ENCODE data around the gene TRIM14.

DNA sequence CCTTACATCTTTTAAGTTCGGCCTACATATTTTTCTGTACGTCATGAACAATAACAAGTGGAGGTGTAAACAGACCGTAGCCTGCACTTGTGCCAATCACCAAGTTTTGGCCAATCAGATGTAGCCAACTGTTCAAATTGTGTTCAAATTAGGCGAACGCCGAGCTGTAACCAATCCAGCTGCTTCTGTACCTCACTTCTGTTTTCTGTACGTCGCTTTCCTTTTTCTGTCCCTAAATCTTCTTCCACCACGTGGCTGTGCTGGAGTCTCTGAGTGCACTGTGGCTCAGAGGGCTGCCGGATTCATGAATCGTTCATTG is 26.4 kb downstream of the TRIM14 start:
- TF ChIP-seq CTCF (conservative IDR thresholded peaks at IDR 0.05; ENCODE audit: low read length), result no peak
- TF ChIP-seq EZH2phosphoT487 (IDR thresholded peaks at IDR 0.05; ENCODE audit: borderline replicate concordance), result no peak
